ENCODE measurements around the gene CUL2. TPM values are rescaled to one million over a fixed set of nuclear protein-coding genes. Genes with fewer than 3 reads are reported as not detected.

Gene CUL2
- total RNA-seq, 1 experiment from 2014 or later, result 36.1 TPM

- Histone ChIP-seq H3K36me3 (ENCODE audit: control insufficient read depth in 1 of 2, insufficient read depth in 2 of 2, low read length in 2 of 2) (no peaks in the 10 kb centered on the region), H3K4me3 (replicated peaks in 1 of 2; ENCODE audit: low read depth in 1 of 2, low read length in 2 of 2) (no peak overlapping the region), H3K27ac (ENCODE audit: low read depth, low read length) (no peak overlapping the region), H3K9ac (ENCODE audit: low read length) (no peak overlapping the region), H2AFZ (ENCODE audit: low read depth, low read length, poor library complexity, severe bottlenecking) (no peak overlapping the region), H3K4me2 (ENCODE audit: low read length) (no peak overlapping the region), H3K4me1 (ENCODE audit: control insufficient read depth in 1 of 2, insufficient read depth in 2 of 2, low read length in 2 of 2) (0 out of 4 replicates have a peak, but pooled peaks cover 0 to 4% of the 10 kb centered on the region in 2 experiments), H4K20me1 (ENCODE audit: insufficient read depth) (no peaks in the 10 kb centered on the region), H3K9me2 (ENCODE audit: insufficient read depth) (no peaks in the 10 kb centered on the region), H3K9me3 (ENCODE audit: control insufficient read depth in 1 of 2, insufficient read depth in 1 of 2, low read depth in 1 of 2, low read length in 2 of 2) (no peaks in the 10 kb centered on the region), H3K79me2 (ENCODE audit: insufficient read depth, low read length) (no peaks in the 10 kb centered on the region), H3K27me3 (ENCODE audit: insufficient read depth, low read length) (no peaks in the 10 kb centered on the region)
- CTCF ChIA-PET, result interaction anchor here (1.9 kb wide), 1 partner anchor 10 kb away, joined by 6 read pairs; no protein-coding TSS in a partner anchor
- POLR2A ChIA-PET, result no interaction called here
- RAD21 ChIA-PET (ENCODE audit: low non-redundant PET in 1 of 2, low total read pairs in 2 of 2, uncharacterized antibody in 2 of 2, unreplicated experiment in 2 of 2), result no interaction called here
- TF ChIP-seq CEBPB (IDR thresholded peaks at IDR 0.05; ENCODE audit: low read depth), result no peak
- no peak for TF ChIP-seq SP1 (IDR thresholded peaks at IDR 0.05; ENCODE audit: low read depth)
- TF ChIP-seq ZNF274 (IDR thresholded peaks at IDR 0.05; ENCODE audit: low read depth, low read length), result no peak
- no peak for TF ChIP-seq EZH2 (IDR thresholded peaks at IDR 0.05)
- TF ChIP-seq REST (IDR thresholded peaks at IDR 0.05; ENCODE audit: low read depth), result no peak
- no peak for TF ChIP-seq ELF1 (IDR thresholded peaks at IDR 0.05; ENCODE audit: borderline replicate concordance, low read depth)
- no peak for TF ChIP-seq JUND (IDR thresholded peaks at IDR 0.05)
- no peak for TF ChIP-seq CBX3 (IDR thresholded peaks at IDR 0.05; ENCODE audit: low read depth)
- TF ChIP-seq ZFX (IDR thresholded peaks at IDR 0.05), result no peak
- TF ChIP-seq ZBTB33 (IDR thresholded peaks at IDR 0.05; ENCODE audit: extremely low read depth, insufficient replicate concordance, low read length), result no peak
- TF ChIP-seq YY1 (IDR thresholded peaks at IDR 0.05; ENCODE audit: extremely low read depth, insufficient replicate concordance, low read depth, low read length), result no peak
- intact Hi-C loops (cut with micrococcal nuclease), result no loop called here
- DNase-seq (ENCODE audit: low read depth, low spot score) (no peak), ATAC-seq (no peak)
- BruUV-seq (replicated peaks), result no TSS peak
Observed at GRCh38 chr10:35003906-35004305, 86.2 kb downstream of the CUL2 start.

All from HCT116 (cell line).